HCT116 (cell line): ENCODE results near the gene TMCC1. TPM values are rescaled to one million over a fixed set of nuclear protein-coding genes. Genes with fewer than 3 reads are reported as not detected.

Source experiments
- ATAC-seq: fragments of 200-7000 bp; cut with Tn5 transposase; 2 replicates; pipeline ENCODE4 v1.9.1; 2020; ENCODE audit warnings: mild to moderate bottlenecking, moderate library complexity
- BruUV-seq: library from RNA; stranded (reverse); fragments of 400-500 nt; replicated peaks from 2 replicates; lab custom pipeline; 2021; lab: Mats Ljungman, UMichigan
- CTCF ChIA-PET: fragments of 300-600 bp; sonication (Branson Sonifier 250); formaldehyde crosslinking; loops from one replicate; lab custom pipeline; 2021; ENCODE audit warnings: antibody characterized with exemption; lab: Charles Lee
- POLR2A ChIA-PET: fragments of 300-600, 350-600 bp; sonication (Branson Sonifier 250); formaldehyde crosslinking; loops from one replicate; lab custom pipeline; 2021; ENCODE audit warnings: antibody characterized with exemption; lab: Charles Lee
- RAD21 ChIA-PET, 2 experiments: fragments of 300-600 bp; sonication (Branson Sonifier 250); formaldehyde crosslinking; loops; one replicate each; lab custom pipeline; 2023; ENCODE audit warnings: low total read pairs in 2 of 2; ENCODE audit not compliant: uncharacterized antibody in 2 of 2, unreplicated experiment in 2 of 2, low non-redundant PET in 1 of 2; lab: Charles Lee
- DNase-seq: peaks from one replicate; pipeline ENCODE4 v3.0.0-alpha.2; 2010; ENCODE audit warnings: low read depth, low spot score
- H2AFZ ChIP-seq: fragments of 200-600 bp; shearing (Covaris generic), sonication (generic); 2 replicates; pipeline ENCODE4 v1.6.1; 2017; ENCODE audit warnings: low read depth, mixed run types, mixed read lengths, antibody characterized with exemption, low read length; ENCODE audit not compliant: poor library complexity, severe bottlenecking
- H3K27ac ChIP-seq: 2 replicates; pipeline ENCODE4 v1.5.1; 2012; ENCODE audit warnings: low read depth, low read length
- H3K27me3 ChIP-seq: fragments of 200-600 bp; sonication (generic); 2 replicates; pipeline ENCODE4 v1.6.1; 2016; ENCODE audit warnings: mixed run types, low read length, mixed read lengths; ENCODE audit not compliant: insufficient read depth
- H3K36me3 ChIP-seq, 2 experiments: fragments of 200-500 bp in 1 of 2; fragments of 200-600 bp in 1 of 2; sonication (Bioruptor generic) in 1 of 2; sonication (generic) in 1 of 2; 2 replicates each; pipeline versions ENCODE4 v1.5.1 to v1.6.1; 2014 to 2016; ENCODE audit warnings: low read length in 2 of 2, inconsistent platforms in 1 of 2, mixed read lengths in 1 of 2, mixed run types in 1 of 2; ENCODE audit not compliant: insufficient read depth in 2 of 2, control insufficient read depth in 1 of 2
- H3K4me1 ChIP-seq, 2 experiments: fragments of 200-600 bp in 1 of 2; sonication (generic) in 1 of 2; 2 replicates each; pipeline versions ENCODE4 v1.5.1 to v1.6.1; 2012 to 2017; ENCODE audit warnings: low read length in 2 of 2, inconsistent platforms in 1 of 2, mild to moderate bottlenecking in 1 of 2, mixed read lengths in 1 of 2, mixed run types in 1 of 2, moderate library complexity in 1 of 2; ENCODE audit not compliant: insufficient read depth in 2 of 2, control insufficient read depth in 1 of 2
- H3K4me2 ChIP-seq: fragments of 200-600 bp; sonication (generic); 2 replicates; pipeline ENCODE4 v1.6.1; 2017; ENCODE audit warnings: mixed run types, low read length, mixed read lengths
- H3K4me3 ChIP-seq, 2 experiments: fragments of 200-600 bp in 1 of 2; sonication (generic) in 1 of 2; replicated peaks in 1 of 2; 2 replicates each; pipeline ENCODE4 v1.5.1; 2011 to 2016; ENCODE audit warnings: low read length in 2 of 2, control low read depth in 1 of 2, low read depth in 1 of 2, mild to moderate bottlenecking in 1 of 2, mixed read lengths in 1 of 2, mixed run types in 1 of 2
- H3K79me2 ChIP-seq: fragments of 200-600 bp; sonication (generic); 2 replicates; pipeline ENCODE4 v1.6.1; 2017; ENCODE audit warnings: mild to moderate bottlenecking, mixed run types, low read length, moderate library complexity, mixed read lengths; ENCODE audit not compliant: insufficient read depth
- H3K9ac ChIP-seq: fragments of 200-600 bp; sonication (generic); 2 replicates; pipeline ENCODE4 v1.6.1; 2016; ENCODE audit warnings: low read length, mixed read lengths
- H3K9me2 ChIP-seq: fragments of 200-600 bp; sonication (generic), shearing (Covaris generic); 2 replicates; pipeline ENCODE4 v1.6.1; 2017; ENCODE audit warnings: mixed run types, mild to moderate bottlenecking, moderate library complexity; ENCODE audit not compliant: insufficient read depth
- H3K9me3 ChIP-seq, 2 experiments: fragments of 200-500 bp in 1 of 2; fragments of 200-600 bp in 1 of 2; sonication (Bioruptor generic) in 1 of 2; sonication (generic) in 1 of 2; 2 replicates each; pipeline ENCODE4 v1.6.1; 2014 to 2017; ENCODE audit warnings: low read length in 2 of 2, mixed read lengths in 2 of 2, inconsistent platforms in 1 of 2, low read depth in 1 of 2, mild to moderate bottlenecking in 1 of 2, mixed run types in 1 of 2, moderate library complexity in 1 of 2; ENCODE audit not compliant: control insufficient read depth in 1 of 2, insufficient read depth in 1 of 2
- H4K20me1 ChIP-seq: fragments of 200-600 bp; sonication (generic), shearing (Covaris generic); 2 replicates; pipeline ENCODE4 v1.6.1; 2017; ENCODE audit warnings: mixed run types, mild to moderate bottlenecking, moderate library complexity; ENCODE audit not compliant: insufficient read depth
- CBX3 ChIP-seq: IDR thresholded peaks from 2 replicates; pipeline ENCODE4 v1.6.1; 2012; ENCODE audit warnings: low read depth
- CTCF ChIP-seq, 3 experiments: fragments of 200-600 bp in 1 of 3; sonication (generic) in 1 of 3; IDR thresholded peaks in 2 of 3; conservative IDR thresholded peaks in 1 of 3; 2 replicates each; pipeline ENCODE4 v1.5.1; 2012 to 2017; ENCODE audit warnings: low read depth in 2 of 3, low read length in 2 of 3, antibody characterized with exemption in 1 of 3, borderline replicate concordance in 1 of 3, control low read depth in 1 of 3, mild to moderate bottlenecking in 1 of 3, mixed read lengths in 1 of 3, mixed run types in 1 of 3, moderate library complexity in 1 of 3; ENCODE audit not compliant: insufficient read depth in 1 of 3
- EGR1 ChIP-seq: IDR thresholded peaks from 2 replicates; pipeline ENCODE4 v1.6.1; 2012; ENCODE audit warnings: low read depth
- EZH2phosphoT487 ChIP-seq: fragments of 200-600 bp; IDR thresholded peaks from 2 replicates; pipeline ENCODE4 v1.6.1; 2018; ENCODE audit warnings: antibody characterized with exemption, borderline replicate concordance
- SRF ChIP-seq: IDR thresholded peaks from 2 replicates; pipeline ENCODE4 v1.6.1; 2012; ENCODE audit warnings: low read depth
- TCF7L2 ChIP-seq: IDR thresholded peaks from 2 replicates; pipeline ENCODE4 v1.7.0; 2011; ENCODE audit warnings: borderline replicate concordance, inconsistent platforms; ENCODE audit not compliant: insufficient read depth, insufficient read length; ENCODE audit errors: extremely low read depth
- intact Hi-C: fragments of 100-400 bp; cut with micrococcal nuclease; formaldehyde crosslinking; loops from 2 replicates; pipeline ENCODE4 v1.10.0; 2022
- total RNA-seq: library from RNA; stranded (reverse); gene quantifications from one replicate; pipeline ENCODE4 v1.2.1, GENCODE V29; 2021; ENCODE audit not compliant: unreplicated experiment
- TF ChIP-seq, protein P1 (sequence below): IDR thresholded peaks from 2 replicates; pipeline ENCODE4 v1.6.1; 2012; ENCODE audit warnings: low read depth

The TMCC1 gene
- total RNA-seq, 1 experiment from 2014 or later: 32.5 TPM

DNA sequence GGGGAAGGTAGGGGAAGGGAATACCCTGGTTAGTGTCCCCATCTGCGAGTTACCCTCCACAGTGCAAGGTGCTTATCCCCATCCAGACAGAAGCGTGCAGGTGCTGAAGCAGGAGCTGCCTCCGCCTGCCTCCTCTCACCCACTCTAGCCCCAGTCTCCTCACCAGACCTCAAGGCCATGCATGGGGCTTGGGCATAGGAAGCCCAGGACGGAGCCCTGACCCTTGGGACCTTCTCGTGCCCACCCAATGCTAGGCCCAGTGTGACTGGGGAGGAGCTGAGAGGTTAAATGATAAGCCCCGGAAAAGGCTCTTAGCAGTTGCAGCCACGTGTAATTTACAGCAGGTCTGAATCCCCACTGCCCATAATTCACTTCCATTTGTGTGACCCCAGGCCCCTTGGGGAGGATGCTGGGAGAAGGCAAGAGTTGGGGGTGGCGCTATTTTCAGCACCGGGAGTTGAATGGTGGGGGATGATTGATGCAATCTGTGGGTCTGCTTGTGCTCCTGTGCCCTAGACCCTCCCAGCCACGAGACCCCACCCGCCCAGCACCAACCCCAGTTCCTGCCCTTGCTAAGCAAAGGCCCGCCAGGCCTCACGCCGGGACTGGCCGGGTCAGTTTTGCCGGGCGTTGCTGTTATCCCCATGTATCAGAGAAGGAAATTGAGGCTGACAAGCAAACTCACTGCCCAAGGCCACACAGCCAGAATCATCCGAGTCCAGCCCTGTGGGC lies 272.5 kb downstream of the TMCC1 start (continued):
- TF ChIP-seq CTCF (IDR thresholded peaks at IDR 0.05 in 2 of 3, conservative IDR thresholded peaks at IDR 0.05 in 1 of 3; ENCODE audit: borderline replicate concordance in 1 of 3, insufficient read depth in 1 of 3, low read depth in 2 of 3, low read length in 2 of 3) (no peak), EGR1 (no peak), CBX3 (no peak)
- TF ChIP-seq, protein P1, sequence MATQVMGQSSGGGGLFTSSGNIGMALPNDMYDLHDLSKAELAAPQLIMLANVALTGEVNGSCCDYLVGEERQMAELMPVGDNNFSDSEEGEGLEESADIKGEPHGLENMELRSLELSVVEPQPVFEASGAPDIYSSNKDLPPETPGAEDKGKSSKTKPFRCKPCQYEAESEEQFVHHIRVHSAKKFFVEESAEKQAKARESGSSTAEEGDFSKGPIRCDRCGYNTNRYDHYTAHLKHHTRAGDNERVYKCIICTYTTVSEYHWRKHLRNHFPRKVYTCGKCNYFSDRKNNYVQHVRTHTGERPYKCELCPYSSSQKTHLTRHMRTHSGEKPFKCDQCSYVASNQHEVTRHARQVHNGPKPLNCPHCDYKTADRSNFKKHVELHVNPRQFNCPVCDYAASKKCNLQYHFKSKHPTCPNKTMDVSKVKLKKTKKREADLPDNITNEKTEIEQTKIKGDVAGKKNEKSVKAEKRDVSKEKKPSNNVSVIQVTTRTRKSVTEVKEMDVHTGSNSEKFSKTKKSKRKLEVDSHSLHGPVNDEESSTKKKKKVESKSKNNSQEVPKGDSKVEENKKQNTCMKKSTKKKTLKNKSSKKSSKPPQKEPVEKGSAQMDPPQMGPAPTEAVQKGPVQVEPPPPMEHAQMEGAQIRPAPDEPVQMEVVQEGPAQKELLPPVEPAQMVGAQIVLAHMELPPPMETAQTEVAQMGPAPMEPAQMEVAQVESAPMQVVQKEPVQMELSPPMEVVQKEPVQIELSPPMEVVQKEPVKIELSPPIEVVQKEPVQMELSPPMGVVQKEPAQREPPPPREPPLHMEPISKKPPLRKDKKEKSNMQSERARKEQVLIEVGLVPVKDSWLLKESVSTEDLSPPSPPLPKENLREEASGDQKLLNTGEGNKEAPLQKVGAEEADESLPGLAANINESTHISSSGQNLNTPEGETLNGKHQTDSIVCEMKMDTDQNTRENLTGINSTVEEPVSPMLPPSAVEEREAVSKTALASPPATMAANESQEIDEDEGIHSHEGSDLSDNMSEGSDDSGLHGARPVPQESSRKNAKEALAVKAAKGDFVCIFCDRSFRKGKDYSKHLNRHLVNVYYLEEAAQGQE: no peak
- TF ChIP-seq, all 23 proteins: peak for 0

DNA sequence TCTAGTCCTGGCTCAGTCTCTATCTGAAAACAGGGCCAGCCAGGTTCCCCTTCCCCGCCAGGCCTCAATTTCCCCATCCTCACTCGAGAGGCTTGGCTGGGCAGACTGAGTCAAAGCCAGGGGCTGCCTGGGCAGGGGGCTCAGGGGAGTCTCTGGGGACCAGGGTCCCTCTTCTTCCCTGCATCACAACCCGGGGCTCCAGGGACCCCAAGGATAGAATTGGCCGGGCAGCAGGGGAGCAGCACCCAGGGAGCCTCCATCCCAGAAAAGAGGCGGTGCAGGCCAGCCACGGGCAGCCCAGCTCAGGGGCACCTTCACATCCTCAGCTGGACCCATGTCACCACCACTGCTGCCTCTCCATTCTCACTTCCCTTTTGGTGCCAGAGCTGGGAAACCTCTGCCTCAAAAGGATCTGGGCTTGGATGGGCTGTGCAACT lies 273.8 kb downstream of the TMCC1 start:
- H3K4me1 ChIP-seq: peaks cover 4 to 9% of the 10 kb centered on the region in 2 experiments; a peak in 3 of 4 replicates
- ChIA-PET CTCF (no interaction called here), RAD21 (no interaction called here), POLR2A (no interaction called here)
- DNase-seq (no peak), ATAC-seq (no peak)
- H3K79me2 ChIP-seq: no peaks in the 10 kb centered on the region
- intact Hi-C loops: no loop called here
- H2AFZ ChIP-seq: no peak overlapping the region
- H3K4me2 ChIP-seq: no peak overlapping the region
- no TSS peak for BruUV-seq
- H3K36me3 ChIP-seq: no peaks in the 10 kb centered on the region
- no peaks in the 10 kb centered on the region for H4K20me1 ChIP-seq
- no peaks in the 10 kb centered on the region for H3K27me3 ChIP-seq
- no peak overlapping the region for H3K27ac ChIP-seq
- no peaks in the 10 kb centered on the region for H3K9me2 ChIP-seq
- no peak overlapping the region for H3K9ac ChIP-seq
- no peak overlapping the region for H3K4me3 ChIP-seq
- no peaks in the 10 kb centered on the region for H3K9me3 ChIP-seq
- TF ChIP-seq EGR1 (no peak), SRF (no peak), TCF7L2 (no peak), EZH2phosphoT487 (no peak)
